B cell (primary cell): ENCODE data around the gene C1QTNF12.

Source experiments
- EZH2 ChIP-seq: IDR thresholded peaks from 2 replicates; pipeline ENCODE4 v1.6.1; 2012; ENCODE audit warnings: borderline replicate concordance, low read depth, mild to moderate bottlenecking, moderate library complexity, low read length; ENCODE audit not compliant: insufficient read depth, poor library complexity, severe bottlenecking
- TF ChIP-seq, protein P1 (sequence below): fragments of 200-600 bp; IDR thresholded peaks from one replicate; pipeline ENCODE4 v1.8.0; 2022; ENCODE audit warnings: antibody characterized with exemption, mild to moderate bottlenecking

GRCh38 chr1:1237874-1238701 lies 8.4 kb downstream of the C1QTNF12 start:
- TF ChIP-seq, protein P1, sequence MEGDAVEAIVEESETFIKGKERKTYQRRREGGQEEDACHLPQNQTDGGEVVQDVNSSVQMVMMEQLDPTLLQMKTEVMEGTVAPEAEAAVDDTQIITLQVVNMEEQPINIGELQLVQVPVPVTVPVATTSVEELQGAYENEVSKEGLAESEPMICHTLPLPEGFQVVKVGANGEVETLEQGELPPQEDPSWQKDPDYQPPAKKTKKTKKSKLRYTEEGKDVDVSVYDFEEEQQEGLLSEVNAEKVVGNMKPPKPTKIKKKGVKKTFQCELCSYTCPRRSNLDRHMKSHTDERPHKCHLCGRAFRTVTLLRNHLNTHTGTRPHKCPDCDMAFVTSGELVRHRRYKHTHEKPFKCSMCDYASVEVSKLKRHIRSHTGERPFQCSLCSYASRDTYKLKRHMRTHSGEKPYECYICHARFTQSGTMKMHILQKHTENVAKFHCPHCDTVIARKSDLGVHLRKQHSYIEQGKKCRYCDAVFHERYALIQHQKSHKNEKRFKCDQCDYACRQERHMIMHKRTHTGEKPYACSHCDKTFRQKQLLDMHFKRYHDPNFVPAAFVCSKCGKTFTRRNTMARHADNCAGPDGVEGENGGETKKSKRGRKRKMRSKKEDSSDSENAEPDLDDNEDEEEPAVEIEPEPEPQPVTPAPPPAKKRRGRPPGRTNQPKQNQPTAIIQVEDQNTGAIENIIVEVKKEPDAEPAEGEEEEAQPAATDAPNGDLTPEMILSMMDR = no peak
- no peak for TF ChIP-seq EZH2
